ENCODE data around the gene SLIT3.
A peak's percentile ranks its signal among the peaks of the same experiment; 100 is the strongest.

The SLIT3 gene

DNA sequence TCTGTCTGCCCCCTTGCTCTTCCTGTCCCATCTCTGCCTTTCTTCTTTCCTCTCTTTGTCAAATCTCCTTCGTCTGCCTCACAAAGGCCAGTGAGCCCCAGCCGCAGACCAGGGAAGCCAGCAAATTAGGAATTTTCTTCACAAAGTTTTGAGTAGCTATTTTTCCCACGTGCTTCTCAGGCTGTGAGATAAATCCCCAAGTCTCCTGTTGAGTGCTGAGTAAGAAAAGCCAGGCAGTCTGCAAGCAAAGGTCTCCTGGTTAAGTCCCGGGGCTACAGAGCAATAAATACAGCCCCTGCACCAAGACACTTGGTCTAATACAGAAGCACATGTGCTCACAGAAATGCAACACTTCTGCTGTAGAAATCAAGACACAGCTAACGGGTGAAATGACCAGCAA, 284.9 kb downstream of the SLIT3 start:
- DNase-seq = no peak

GRCh38 chr5:169013846-169014245, 287.1 kb downstream of the SLIT3 start:
- peak; percentile 58 for DNase-seq

DNA sequence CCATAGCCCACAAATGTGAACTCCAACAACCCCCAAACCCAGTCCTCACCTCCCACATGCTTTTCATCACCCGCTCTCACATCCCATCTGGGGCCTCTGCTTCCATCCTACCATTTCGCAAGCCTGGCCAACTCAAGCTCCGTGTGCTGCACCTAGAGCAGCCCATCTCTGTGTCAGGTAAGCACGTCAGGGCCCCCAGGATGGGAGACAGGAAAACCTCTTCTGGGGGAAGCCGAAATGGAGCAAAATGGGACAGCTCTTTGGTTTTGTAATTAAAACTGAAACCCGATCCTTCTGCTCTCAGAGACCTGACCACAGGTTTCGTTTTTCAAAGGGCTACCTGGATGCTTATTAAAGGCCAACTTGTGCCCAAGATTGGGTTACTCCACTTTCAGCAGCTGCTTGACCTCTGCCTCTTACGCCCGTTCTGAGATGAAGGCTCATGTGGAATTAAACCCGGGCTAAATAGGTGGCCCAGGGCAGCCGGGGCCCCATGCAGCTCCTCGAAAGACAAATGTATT, 287.7 kb downstream of the SLIT3 start:
- DNase-seq = peak; percentile 31

GRCh38 chr5:169012450-169012849, 288.5 kb downstream of the SLIT3 start:
- DNase-seq = peak; percentile 23

DNA sequence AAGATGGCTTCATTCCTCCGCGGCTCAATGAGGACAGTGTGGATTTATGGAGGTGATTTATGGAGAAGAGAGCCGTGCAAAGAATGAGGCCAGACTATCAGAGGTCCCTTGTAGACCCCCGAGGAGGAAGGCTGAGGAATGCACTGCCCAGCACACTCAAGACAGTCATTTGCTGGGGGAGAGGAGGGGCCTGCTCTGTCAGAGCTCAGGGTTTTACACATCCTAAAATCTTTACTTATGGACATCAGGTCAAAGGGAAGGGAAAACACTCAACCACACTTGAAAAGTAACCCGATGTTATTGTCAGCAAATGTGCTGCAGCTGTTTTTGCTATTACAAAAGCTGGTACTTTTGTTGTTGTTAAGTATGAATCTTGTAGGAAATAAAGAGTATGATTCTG, 289.5 kb downstream of the SLIT3 start:
- DNase-seq = no peak

DNA sequence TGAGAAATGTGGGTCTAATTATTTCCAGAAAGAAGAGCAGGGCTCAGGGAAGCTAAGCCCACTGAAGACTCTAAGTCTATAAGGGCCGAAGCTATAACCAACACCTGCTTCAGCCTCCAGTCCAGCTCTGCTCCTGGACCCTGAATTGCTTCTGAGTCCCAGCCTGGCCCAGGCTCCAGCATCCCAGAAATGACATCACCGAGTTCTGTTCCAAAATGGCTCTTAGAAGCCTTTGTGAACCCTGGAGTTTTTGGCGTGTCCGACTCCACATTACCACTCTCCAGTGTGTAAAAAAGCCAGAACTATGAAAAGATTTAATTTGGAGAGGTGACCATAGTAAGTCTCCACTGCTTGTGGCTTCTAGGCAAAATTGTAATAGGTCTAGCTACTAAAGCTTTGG, 289.9 kb downstream of the SLIT3 start:
- no peak for DNase-seq

DNA sequence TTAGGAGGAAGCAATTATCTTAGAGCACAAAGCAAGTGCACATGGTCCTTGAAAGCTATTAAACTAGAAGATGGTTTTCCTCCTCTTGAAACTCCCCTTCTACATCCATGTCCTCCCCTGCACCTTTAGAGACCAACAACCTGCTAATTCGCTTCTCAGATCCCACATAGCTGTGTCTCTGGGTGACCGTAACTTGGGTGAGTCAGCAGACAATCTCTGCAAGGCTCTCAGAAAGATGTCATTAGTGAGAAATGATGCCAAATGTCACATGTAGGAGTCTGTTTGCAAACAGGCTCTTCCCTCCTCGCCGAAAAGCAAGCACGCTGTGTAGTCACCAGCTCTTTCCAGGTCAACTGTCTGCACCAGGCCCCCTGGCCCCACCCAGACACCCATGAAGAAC, 291.8 kb downstream of the SLIT3 start:
- no peak for DNase-seq

GRCh38 chr5:169006842-169007790, 293.8 kb downstream of the SLIT3 start:
- DNase-seq = no peak

DNA sequence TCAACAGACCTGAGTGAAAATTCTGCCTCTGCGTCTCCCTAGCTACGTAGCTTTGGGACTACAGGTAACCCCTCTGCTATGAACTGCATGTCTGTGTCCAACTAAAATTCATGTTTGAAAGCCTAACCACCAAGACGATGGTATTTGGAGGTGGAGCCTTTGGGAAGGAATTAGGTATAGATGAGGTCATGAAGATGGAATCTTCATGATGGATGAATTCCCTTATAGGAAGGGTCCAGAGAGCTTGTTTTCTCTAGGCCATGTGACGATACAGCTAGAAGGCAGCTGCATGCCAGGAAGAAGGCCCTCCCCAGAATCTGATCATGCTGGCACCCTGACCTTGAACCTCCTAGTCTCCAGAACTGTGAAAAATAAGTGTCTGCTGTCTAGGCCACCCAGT, 296.4 kb downstream of the SLIT3 start:
- no peak for DNase-seq

DNA sequence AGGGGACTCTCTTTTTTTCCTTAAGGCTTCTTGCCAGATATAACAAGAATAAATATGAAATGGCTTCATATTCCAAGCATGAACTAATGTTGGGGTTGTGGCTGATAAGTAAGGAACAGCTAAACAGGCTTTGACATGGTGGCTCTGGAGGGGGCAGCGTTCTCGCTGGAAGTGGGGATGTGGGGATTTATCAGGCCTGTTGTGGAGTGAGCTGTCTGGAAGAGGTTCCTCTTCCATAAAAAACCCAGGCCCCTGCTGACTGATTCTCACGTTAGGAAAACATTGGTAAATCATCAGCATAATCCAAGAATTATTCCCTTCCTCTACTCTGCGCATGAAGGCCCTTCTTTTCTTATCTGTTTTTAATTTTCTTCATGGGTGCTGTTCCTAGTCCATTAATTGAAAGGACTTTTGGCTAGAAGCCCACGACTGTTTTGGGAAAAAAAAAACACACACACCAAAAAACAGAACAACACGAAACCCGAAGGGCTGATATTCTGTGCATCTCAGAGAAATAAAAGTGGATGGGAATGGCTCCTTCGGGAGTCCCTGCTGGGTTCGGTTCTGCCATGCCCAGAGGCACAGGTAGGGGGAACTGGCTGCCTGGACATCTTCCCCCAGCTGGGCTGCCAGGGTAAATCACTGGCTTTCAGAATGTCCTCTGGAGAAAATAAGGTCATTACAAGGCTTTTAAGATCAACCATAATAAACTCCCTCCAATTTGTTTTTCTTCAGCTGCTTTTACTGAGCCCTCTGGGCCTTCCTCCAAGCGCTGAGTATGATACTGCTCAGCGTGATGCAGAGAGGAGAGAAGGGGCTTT, 297.0 kb downstream of the SLIT3 start:
- no peak for DNase-seq

DNA sequence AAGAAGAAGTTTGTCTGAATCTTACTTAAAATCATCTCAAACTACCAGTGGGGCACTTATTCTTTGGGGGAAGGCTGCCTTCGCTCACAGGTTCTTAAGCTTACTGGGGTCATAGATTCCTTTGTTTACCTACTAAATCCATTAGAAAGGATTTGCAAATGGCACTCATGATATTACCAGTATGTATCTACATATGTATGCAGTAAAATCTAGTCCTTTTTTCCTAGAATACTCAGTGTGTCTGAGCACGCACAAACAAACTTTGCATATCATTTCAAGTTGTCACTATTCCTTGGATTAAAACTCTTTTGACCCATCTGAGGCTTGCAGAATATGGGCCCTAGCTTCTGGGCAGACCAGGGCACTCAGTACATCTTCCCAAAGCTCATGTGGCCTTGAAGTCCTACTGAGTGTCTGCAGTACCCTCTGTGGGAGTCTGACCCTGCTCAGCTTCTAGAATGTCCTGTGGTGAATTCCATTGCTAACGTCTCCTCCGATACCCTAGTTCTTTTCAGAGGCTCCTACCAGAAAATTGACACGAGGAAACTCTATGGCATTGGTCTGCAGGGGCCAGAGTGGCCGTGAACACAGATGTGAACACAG, 297.9 kb downstream of the SLIT3 start:
- no peak for DNase-seq

GRCh38 chr5:169001394-169001793, 299.5 kb downstream of the SLIT3 start:
- DNase-seq = no peak

GRCh38 chr5:168995024-168995423, 305.9 kb downstream of the SLIT3 start:
- no peak for DNase-seq

- DNase-seq = no peak
Observed at GRCh38 chr5:168992687-168993086, 308.3 kb downstream of the SLIT3 start.

DNA sequence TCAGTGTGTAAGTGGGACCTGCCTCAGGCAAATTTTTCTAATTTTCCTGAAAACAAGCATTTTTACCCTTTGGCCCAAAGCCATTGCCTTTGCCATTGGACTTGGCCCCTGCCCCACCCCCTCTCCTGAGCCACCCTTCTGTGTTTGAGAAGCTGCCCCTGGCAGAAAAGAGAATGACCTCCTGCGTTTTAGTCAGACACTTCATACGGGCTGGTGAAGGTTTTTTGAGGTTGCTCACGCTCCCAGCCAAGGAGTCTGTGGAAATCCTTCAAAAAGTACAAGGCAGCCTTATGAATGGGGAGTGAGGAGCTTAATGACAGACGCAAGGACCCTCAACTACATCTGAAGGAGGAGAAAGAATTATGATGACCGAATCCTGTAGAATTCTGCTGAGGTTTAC, 308.9 kb downstream of the SLIT3 start:
- peak; percentile 49 for DNase-seq

GRCh38 chr5:168991311-168991710, 309.6 kb downstream of the SLIT3 start:
- no peak for DNase-seq

DNA sequence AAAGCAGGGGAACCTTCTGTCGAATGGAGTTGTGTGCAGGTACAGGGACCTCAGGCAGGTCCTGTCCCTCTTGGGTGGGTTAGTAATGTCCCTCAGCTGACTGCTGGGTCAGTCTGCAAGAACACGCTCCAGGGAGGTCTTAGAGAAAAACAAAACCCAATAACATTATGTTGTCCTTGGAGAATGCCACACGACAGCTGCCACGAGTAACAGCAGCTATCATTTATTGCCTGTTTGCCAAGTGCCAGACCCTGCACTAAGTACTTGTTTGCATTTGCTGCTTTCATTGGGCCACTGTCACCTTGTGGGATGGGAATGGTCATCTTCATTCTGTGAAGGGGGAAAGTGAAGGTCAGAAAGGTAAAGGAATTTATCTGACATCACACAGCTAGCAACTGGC, 310.3 kb downstream of the SLIT3 start:
- no peak for DNase-seq

GRCh38 chr5:168989731-168990505, 311.0 kb downstream of the SLIT3 start:
- DNase-seq = no peak

DNA sequence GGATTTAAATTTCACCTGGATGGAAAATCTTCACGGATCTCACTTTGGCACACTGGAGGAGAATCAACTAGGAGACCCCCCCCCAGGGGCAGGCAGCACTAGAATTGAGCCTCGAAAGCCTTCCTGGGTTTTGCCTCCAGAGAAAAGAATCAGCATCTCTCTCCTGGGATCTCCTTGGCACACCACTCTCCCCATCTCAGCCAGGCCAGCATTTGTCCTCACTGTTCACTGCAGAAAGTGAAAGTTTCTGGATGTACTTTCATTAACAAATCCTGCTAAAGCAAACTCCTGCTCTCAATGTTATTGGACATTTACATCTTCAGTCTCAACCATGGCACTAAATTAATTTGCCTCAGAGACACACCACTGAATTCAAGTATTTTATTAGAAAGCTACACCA, 312.2 kb downstream of the SLIT3 start:
- DNase-seq = no peak

DNA sequence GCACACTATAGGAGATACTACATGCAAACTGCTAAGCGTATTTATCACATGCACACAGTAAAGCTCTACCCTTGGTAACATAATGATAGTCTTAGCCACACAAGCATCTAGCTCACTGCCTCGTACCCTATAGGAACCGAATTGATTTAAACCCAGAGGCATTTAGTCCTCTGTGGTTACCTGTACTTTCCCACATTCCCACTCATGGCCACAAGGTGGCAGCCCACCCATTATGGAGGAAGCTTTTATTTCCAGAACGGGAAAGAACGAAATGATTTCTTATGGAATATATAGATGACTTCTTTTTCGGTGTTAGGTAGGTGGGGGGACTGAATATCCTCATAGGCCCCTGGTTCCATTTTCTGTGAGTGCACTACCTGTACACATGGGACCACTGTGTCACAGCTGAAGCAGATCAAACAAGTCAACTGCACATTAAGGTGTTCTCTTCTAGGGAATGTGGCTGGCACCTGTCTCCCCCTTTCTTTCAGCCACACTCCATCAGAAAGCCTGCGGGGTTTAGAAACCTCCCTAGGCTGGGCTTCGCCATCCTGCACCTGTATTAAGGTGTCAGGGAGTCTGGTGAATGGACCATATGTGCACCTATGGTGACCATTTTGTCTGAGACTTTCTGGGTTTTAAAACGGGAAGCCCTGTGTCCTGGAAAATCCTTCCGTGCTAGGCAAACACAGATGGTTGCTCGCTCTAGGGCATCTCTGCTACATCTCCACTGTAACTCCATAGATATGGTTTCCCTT, 313.2 kb downstream of the SLIT3 start:
- peak; percentile 34 for DNase-seq

DNA sequence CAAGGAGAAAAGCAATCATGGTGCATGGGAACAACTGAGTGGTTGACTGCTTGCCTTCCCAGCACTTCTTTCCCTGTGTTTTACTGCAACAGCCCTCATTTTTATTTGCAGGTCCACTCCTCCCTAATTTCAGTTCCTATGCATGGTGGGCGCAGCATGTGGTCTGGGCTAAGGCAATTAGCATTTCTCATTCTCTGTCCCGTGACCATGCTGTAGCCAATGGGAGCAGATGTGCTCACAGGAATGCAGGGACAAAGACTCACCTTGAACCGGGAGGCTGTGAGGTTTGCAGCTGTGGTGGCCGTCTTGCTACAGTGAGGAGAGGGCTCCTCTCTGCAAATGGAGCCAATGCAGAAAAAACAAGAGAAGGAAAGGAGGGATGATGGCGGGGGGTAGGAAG, 315.5 kb downstream of the SLIT3 start:
- DNase-seq = no peak
